Aortic smooth muscle cell (primary cell): Measurements from ENCODE around the gene IKBIP. TPM values are rescaled to one million over a fixed set of nuclear protein-coding genes. Genes with fewer than 3 reads are reported as not detected.

Source experiments
- total RNA-seq: library from RNA; depleted of rRNA; stranded (reverse); fragments of >200 nt; gene quantifications from 2 replicates; pipeline ENCODE4 v1.2.3, GENCODE V29; 2014

IKBIP gene
- total RNA-seq: 36.2 and 45.8 TPM in 2 replicates

GRCh38 chr12:98644712-98645571 lies at the start of gene IKBIP, which contains the start of gene APAF1:
IKBIP (minus strand) TSS chr12:98644788; CDS start chr12:98644701, 87 bp downstream.
APAF1 (plus strand) TSS chr12:98645290; CDS start chr12:98648360, 3,070 bp downstream.

GRCh38 chr12:98593351-98594049 lies 51.1 kb downstream of the IKBIP start, which contains the start of gene SLC25A3:
SLC25A3 (plus strand) TSS chr12:98593686; CDS start chr12:98593979, 293 bp downstream.

Other genes starting within 250 kb of the IKBIP start
- gene TMPO, start 129.2 kb downstream of the IKBIP start, total RNA-seq: 47.6 and 69.2 TPM in 2 replicates
- gene SLC25A3, start 51.1 kb downstream of the IKBIP start, total RNA-seq: 497 and 617 TPM in 2 replicates
- 18.8 and 20.3 TPM in 2 replicates for gene APAF1, start 502 bp upstream of the IKBIP start, total RNA-seq